Stimulated activated CD4-positive, alpha-beta T cell treated with anti-CD3 and anti-CD28 coated beads, Interleukin-15, amount 100 ng/mL, for 1 hour (primary cell): ENCODE results near the gene CACNA1C.

Experiments
- DNase-seq, 2 donors: peaks; one replicate each; pipeline ENCODE4 v3.0.0-alpha.2; 2020; ENCODE audit warnings: low read depth in 1 of 2, low spot score in 1 of 2

CACNA1C gene

GRCh38 chr12:2312175-2312574 is 259.4 kb downstream of the CACNA1C start:
- no peak for DNase-seq

GRCh38 chr12:2312770-2313169 is 260.0 kb downstream of the CACNA1C start:
- no peak for DNase-seq

GRCh38 chr12:2314492-2314891 is 261.7 kb downstream of the CACNA1C start:
- no peak for DNase-seq

- DNase-seq, result no peak
These were observed 265.0 kb downstream of the CACNA1C start for GRCh38 chr12:2317772-2318171.

GRCh38 chr12:2318286-2318685 is 265.5 kb downstream of the CACNA1C start:
- no peak for DNase-seq

GRCh38 chr12:2319136-2319535 is 266.3 kb downstream of the CACNA1C start:
- DNase-seq, result no peak

- no peak for DNase-seq
These were observed 267.1 kb downstream of the CACNA1C start for GRCh38 chr12:2319737-2320506.

GRCh38 chr12:2320841-2321240 is 268.1 kb downstream of the CACNA1C start:
- no peak for DNase-seq

GRCh38 chr12:2322554-2323120 is 269.9 kb downstream of the CACNA1C start:
- DNase-seq, result no peak

- no peak for DNase-seq
These were observed 270.9 kb downstream of the CACNA1C start for GRCh38 chr12:2323532-2324255.

GRCh38 chr12:2324387-2324786 is 271.6 kb downstream of the CACNA1C start:
- DNase-seq, result no peak

- no peak for DNase-seq
These were observed 272.7 kb downstream of the CACNA1C start for GRCh38 chr12:2325519-2325918.

GRCh38 chr12:2326470-2326869 is 273.7 kb downstream of the CACNA1C start:
- DNase-seq, result no peak

GRCh38 chr12:2328661-2329060 is 275.9 kb downstream of the CACNA1C start:
- DNase-seq, result no peak

GRCh38 chr12:2329661-2330210 is 276.9 kb downstream of the CACNA1C start:
- no peak for DNase-seq

GRCh38 chr12:2332236-2332635 is 279.4 kb downstream of the CACNA1C start:
- no peak for DNase-seq

GRCh38 chr12:2332947-2333346 is 280.2 kb downstream of the CACNA1C start:
- DNase-seq, result no peak

- DNase-seq, result no peak
These were observed 280.9 kb downstream of the CACNA1C start for GRCh38 chr12:2333491-2334195.

- DNase-seq, result no peak
These were observed 281.5 kb downstream of the CACNA1C start for GRCh38 chr12:2334271-2334670.

GRCh38 chr12:2334689-2335088 is 281.9 kb downstream of the CACNA1C start:
- no peak for DNase-seq

GRCh38 chr12:2335109-2335508 is 282.3 kb downstream of the CACNA1C start:
- DNase-seq, result no peak
